ENCODE results near the gene PDZD8. TPM values are rescaled to one million over a fixed set of nuclear protein-coding genes. Genes with fewer than 3 reads are reported as not detected.

PDZD8 gene
- total RNA-seq, 4 donors from 2014 or later = 29.6 to 60.1 (median 42.4) TPM

- TF ChIP-seq CTCF (IDR thresholded peaks at IDR 0.05) = no peak
- no peak for ATAC-seq (ENCODE audit: low FRiP score)
- DNase-seq (ENCODE audit: low spot score) = no peak
Observed at GRCh38 chr10:117370205-117370604, 5.0 kb downstream of the PDZD8 start.

- no peak for TF ChIP-seq CTCF (IDR thresholded peaks at IDR 0.05)
- ATAC-seq (ENCODE audit: low FRiP score) = no peak
Observed at GRCh38 chr10:117367718-117368117, 7.5 kb downstream of the PDZD8 start.

GRCh38 chr10:117366741-117367140 lies 8.5 kb downstream of the PDZD8 start:
- ATAC-seq (ENCODE audit: low FRiP score) (no peak), DNase-seq (ENCODE audit: low spot score) (no peak)
- TF ChIP-seq CTCF (IDR thresholded peaks at IDR 0.05) = no peak

More at GRCh38 chr10:117367718-117368117, 7.5 kb downstream of the PDZD8 start:
- no peak for DNase-seq (ENCODE audit: low spot score)

GRCh38 chr10:117365612-117366011 lies 9.6 kb downstream of the PDZD8 start:
- DNase-seq (ENCODE audit: low spot score) (no peak), ATAC-seq (ENCODE audit: low FRiP score) (no peak)
- no peak for TF ChIP-seq CTCF (IDR thresholded peaks at IDR 0.05)

- DNase-seq (ENCODE audit: low spot score) (no peak), ATAC-seq (ENCODE audit: low FRiP score) (no peak)
- no peak for TF ChIP-seq CTCF (IDR thresholded peaks at IDR 0.05)
Observed at GRCh38 chr10:117364110-117364960, 10.9 kb downstream of the PDZD8 start.

- no peak for ATAC-seq (ENCODE audit: low FRiP score)
- no peak for TF ChIP-seq CTCF (IDR thresholded peaks at IDR 0.05)
- no peak for DNase-seq (ENCODE audit: low spot score)
Observed at GRCh38 chr10:117363028-117363427, 12.2 kb downstream of the PDZD8 start.

GRCh38 chr10:117362313-117362712 lies 12.9 kb downstream of the PDZD8 start:
- DNase-seq (ENCODE audit: low spot score) (no peak), ATAC-seq (ENCODE audit: low FRiP score) (no peak)
- TF ChIP-seq CTCF (IDR thresholded peaks at IDR 0.05) = no peak

Measured in omental fat pad (tissue), 4 donors.